GM12878 (cell line): ENCODE results near the gene KCNS3. TPM values are rescaled to one million over a fixed set of nuclear protein-coding genes. Genes with fewer than 3 reads are reported as not detected.

Experiments
- ATAC-seq: fragments of 200-7000 bp; cut with Tn5 transposase; 3 replicates; pipeline ENCODE4 v1.9.1; 2020; ENCODE audit warnings: mild to moderate bottlenecking, moderate library complexity
- BruUV-seq: library from RNA; stranded (reverse); fragments of 400-500 nt; replicated peaks from 2 replicates; lab custom pipeline; 2021; lab: Mats Ljungman, UMichigan
- CTCF ChIA-PET: fragments of 300-600 bp; sonication (Branson Sonifier 250); formaldehyde crosslinking; extraction: SDS; loops from one replicate; lab custom pipeline; 2021; ENCODE audit warnings: inconsistent platforms; lab: Yijun Ruan, JAX
- POLR2A ChIA-PET: fragments of 350-600 bp; formaldehyde crosslinking; extraction: SDS; loops from one replicate; lab custom pipeline; 2021; ENCODE audit warnings: inconsistent platforms; lab: Charles Lee
- RAD21 ChIA-PET: fragments of 300-600 bp; sonication (Branson Sonifier 250); formaldehyde crosslinking; loops from one replicate; lab custom pipeline; 2023; ENCODE audit warnings: antibody characterized with exemption; ENCODE audit not compliant: unreplicated experiment; lab: Charles Lee
- SMC1A ChIA-PET: fragments of 300-600 bp; sonication (Branson Sonifier 250); formaldehyde crosslinking; loops from one replicate; lab custom pipeline; 2023; ENCODE audit not compliant: unreplicated experiment, uncharacterized antibody; lab: Charles Lee
- DNase-seq: peaks from one replicate; pipeline ENCODE4 v3.0.0-alpha.2; 2011; ENCODE audit warnings: low read depth, low spot score
- FAIRE-seq: peaks from 3 replicates; lab custom pipeline; 2011; peaks lifted over from hg19 to GRCh38; lab: Jason Lieb, UNC
- H2AFZ ChIP-seq: 2 replicates; pipeline ENCODE4 v1.6.0; 2011; ENCODE audit warnings: low read depth, low read length, control low read depth; ENCODE audit not compliant: control insufficient read depth
- H3K27ac ChIP-seq: 2 replicates; pipeline ENCODE4 v1.5.1; 2011; ENCODE audit warnings: control low read depth; ENCODE audit not compliant: control insufficient read depth, insufficient read depth
- H3K27me3 ChIP-seq, 2 experiments: replicated peaks in 1 of 2; 2 replicates each; pipeline versions ENCODE4 v1.6.0 to v1.6.1; 2011; ENCODE audit warnings: low read length in 1 of 2; ENCODE audit not compliant: control insufficient read depth in 2 of 2, insufficient read depth in 2 of 2
- H3K36me3 ChIP-seq, 2 experiments: 2 replicates each; pipeline ENCODE4 v1.5.1; 2011; ENCODE audit warnings: low read length in 1 of 2; ENCODE audit not compliant: control insufficient read depth in 2 of 2, insufficient read depth in 2 of 2
- H3K4me1 ChIP-seq: 2 replicates; pipeline ENCODE4 v1.6.1; 2011; ENCODE audit warnings: mild to moderate bottlenecking, low read length, moderate library complexity, mixed read lengths; ENCODE audit not compliant: control insufficient read depth, insufficient read depth
- H3K4me2 ChIP-seq: 2 replicates; pipeline ENCODE4 v1.6.0; 2011; ENCODE audit warnings: control low read depth; ENCODE audit not compliant: control insufficient read depth, insufficient read depth
- H3K4me3 ChIP-seq: fragments of 200-600 bp; sonication (generic); 2 replicates; pipeline ENCODE4 v1.5.1; 2016
- H3K79me2 ChIP-seq: 2 replicates; pipeline ENCODE4 v1.6.0; 2011; ENCODE audit warnings: low read length; ENCODE audit not compliant: control insufficient read depth, insufficient read depth
- H3K9ac ChIP-seq: 2 replicates; pipeline ENCODE4 v1.8.0; 2011; ENCODE audit warnings: low read length, control low read depth, mixed read lengths; ENCODE audit not compliant: control insufficient read depth, insufficient read depth
- H3K9me3 ChIP-seq: replicated peaks from 3 replicates; pipeline ENCODE4 v1.5.1; 2011; ENCODE audit warnings: mild to moderate bottlenecking, low read length; ENCODE audit not compliant: control insufficient read depth, insufficient read depth
- H4K20me1 ChIP-seq: 2 replicates; pipeline ENCODE4 v1.6.0; 2011; ENCODE audit not compliant: control insufficient read depth, insufficient read depth
- CBX5 ChIP-seq: sonication (generic); IDR thresholded peaks from 2 replicates; pipeline ENCODE4 v1.6.1; 2016; ENCODE audit warnings: low read depth, moderate library complexity, mild to moderate bottlenecking, inconsistent platforms
- CREB1 ChIP-seq: IDR thresholded peaks from 2 replicates; pipeline ENCODE4 v1.6.1; 2012; ENCODE audit warnings: low read depth, mild to moderate bottlenecking, inconsistent platforms
- DPF2 ChIP-seq: fragments of 450-650 bp; IDR thresholded peaks from 2 replicates; pipeline ENCODE4 v1.6.1; 2017; ENCODE audit warnings: mild to moderate bottlenecking
- HCFC1 ChIP-seq: fragments of 150-350 bp; IDR thresholded peaks from 2 replicates; pipeline ENCODE4 v1.6.1; 2014; ENCODE audit warnings: low read length
- HDGF ChIP-seq: fragments of 450-650 bp; IDR thresholded peaks from 2 replicates; pipeline ENCODE4 v1.6.1; 2016; ENCODE audit warnings: antibody characterized with exemption
- PAX8 ChIP-seq: fragments of 450-650 bp; IDR thresholded peaks from 2 replicates; pipeline ENCODE4 v1.6.1; 2017; ENCODE audit warnings: mild to moderate bottlenecking, moderate library complexity
- PBX3 ChIP-seq: IDR thresholded peaks from 2 replicates; pipeline ENCODE4 v1.6.1; 2011; ENCODE audit warnings: mild to moderate bottlenecking, low read depth, low read length, moderate library complexity; ENCODE audit not compliant: insufficient replicate concordance
- PML ChIP-seq: IDR thresholded peaks from 2 replicates; pipeline ENCODE4 v1.6.1; 2012; ENCODE audit warnings: low read length, inconsistent platforms
- RUNX3 ChIP-seq: IDR thresholded peaks from 2 replicates; pipeline ENCODE4 v1.6.1; 2012; ENCODE audit warnings: low read length, inconsistent platforms
- SIX5 ChIP-seq: IDR thresholded peaks from 2 replicates; pipeline ENCODE4 v1.6.1; 2011; ENCODE audit warnings: mild to moderate bottlenecking, low read depth, low read length, moderate library complexity; ENCODE audit not compliant: severe bottlenecking
- SMAD1 ChIP-seq: fragments of 450-650 bp; IDR thresholded peaks from 2 replicates; pipeline ENCODE4 v1.6.1; 2018; ENCODE audit warnings: mild to moderate bottlenecking, low read depth; ENCODE audit not compliant: partially characterized antibody
- SMAD5 ChIP-seq: IDR thresholded peaks from 2 replicates; pipeline ENCODE4 v1.6.1; 2016; ENCODE audit warnings: antibody characterized with exemption, low read depth
- SRF ChIP-seq, 2 experiments: IDR thresholded peaks; 2 replicates each; pipeline ENCODE4 v1.6.1; 2011; ENCODE audit warnings: low read depth in 2 of 2, low read length in 2 of 2, mild to moderate bottlenecking in 1 of 2, moderate library complexity in 1 of 2
- ZNF207 ChIP-seq: fragments of 450-650 bp; IDR thresholded peaks from 2 replicates; pipeline ENCODE4 v1.6.1; 2014; ENCODE audit warnings: antibody characterized with exemption, mild to moderate bottlenecking, borderline replicate concordance
- WGBS: methylation state at CpG from one replicate; pipeline ENCODE4 v1.1.6; 2016; ENCODE audit warnings: low lambda C conversion rate; ENCODE audit not compliant: insufficient replicate concordance, insufficient coverage; ENCODE audit errors: missing lambda C conversion rate; 5-methylcytosine and 5-hydroxymethylcytosine counted together
- in situ Hi-C: fragments of 300-500 bp; cut with MboI; formaldehyde crosslinking; loops from 9 replicates; pipeline ENCODE4 v1.14.3; 2018; ENCODE audit warnings: mixed read lengths
- intact Hi-C: fragments of 100-400 bp; cut with micrococcal nuclease; formaldehyde crosslinking; loops from one replicate; pipeline ENCODE4 v1.14.2; 2022; ENCODE audit not compliant: unreplicated experiment
- polyA plus RNA-seq, 11 experiments: library from polyadenylated mRNA; depleted of rRNA in 4 of 11; unstranded in 6 of 11; stranded (reverse) in 5 of 11; fragments of >200 nt; fragmentation: Nextera tagmentation in 4 of 11; fragmentation: Illumina TruSeq in 1 of 11; extraction: Ambion mirVana in 4 of 11; extraction: Trizol in 1 of 11; gene quantifications; 1 replicate in 1 of 11; 2 replicates in 10 of 11; pipeline versions ENCODE4 v1.2.1 to v1.2.3, GENCODE V29; 2011 to 2016; ENCODE audit warnings: inconsistent platforms in 2 of 11, missing spikeins in 2 of 11, low read depth in 1 of 11
- total RNA-seq, 4 experiments: library from RNA; depleted of rRNA in 3 of 4; stranded (reverse); fragments of >200 nt in 3 of 4; fragmentation: Illumina TruSeq in 1 of 4; extraction: Trizol in 1 of 4; gene quantifications; 2 replicates each; pipeline versions ENCODE4 v1.2.1 to v1.2.3, GENCODE V29; 2013 to 2021
- TF ChIP-seq, protein P1 (sequence below): fragments of 450-650 bp; IDR thresholded peaks from 2 replicates; pipeline ENCODE4 v1.6.1; 2016; ENCODE audit warnings: mild to moderate bottlenecking, moderate library complexity, borderline replicate concordance
- TF ChIP-seq, protein P2 (sequence below): fragments of 450-650 bp; IDR thresholded peaks from 2 replicates; pipeline ENCODE4 v1.6.1; 2016; ENCODE audit warnings: mild to moderate bottlenecking
- TF ChIP-seq, protein P3 (sequence below): IDR thresholded peaks from 2 replicates; pipeline ENCODE4 v1.6.1; 2011; ENCODE audit warnings: low read depth, mild to moderate bottlenecking, low read length, moderate library complexity, borderline replicate concordance; ENCODE audit errors: extremely low read depth

Gene KCNS3
- total and polyA plus RNA-seq, 10 of the 15 experiments (the other 5 are each of a cell fraction or from before 2014, with no cell fraction given) = not detected

DNA sequence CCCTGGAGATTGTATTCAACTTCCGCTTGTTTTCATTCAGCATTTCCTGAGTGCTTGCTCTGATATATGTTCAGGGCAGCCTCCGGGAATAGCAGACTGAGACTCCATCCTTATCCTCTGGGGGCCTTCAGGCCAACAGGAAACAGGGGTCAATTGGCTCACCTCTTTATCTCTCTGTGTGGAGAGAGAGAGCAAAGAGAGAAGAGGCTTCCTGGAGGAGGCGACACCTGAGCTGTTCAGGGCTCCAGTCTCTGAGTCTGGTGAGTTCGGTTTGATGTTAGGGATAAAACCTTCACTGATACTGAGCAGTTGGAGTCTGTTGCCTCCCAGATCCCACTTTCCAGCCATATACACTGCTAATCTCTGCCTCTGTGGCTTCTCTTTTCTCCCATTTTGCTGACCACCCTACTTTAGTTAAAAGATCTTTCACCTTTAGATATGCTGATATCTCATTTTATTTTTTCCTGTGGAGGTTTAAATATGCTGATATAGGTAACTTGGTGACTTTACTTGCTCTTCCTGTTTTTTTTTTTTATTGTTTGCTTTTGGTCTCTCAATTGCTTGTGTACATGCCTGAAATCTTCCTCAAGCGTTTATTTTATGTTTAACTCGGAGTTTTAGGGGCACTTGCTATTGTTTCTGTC lies 56.9 kb downstream of the KCNS3 start (continued):
- TF ChIP-seq, protein P1, sequence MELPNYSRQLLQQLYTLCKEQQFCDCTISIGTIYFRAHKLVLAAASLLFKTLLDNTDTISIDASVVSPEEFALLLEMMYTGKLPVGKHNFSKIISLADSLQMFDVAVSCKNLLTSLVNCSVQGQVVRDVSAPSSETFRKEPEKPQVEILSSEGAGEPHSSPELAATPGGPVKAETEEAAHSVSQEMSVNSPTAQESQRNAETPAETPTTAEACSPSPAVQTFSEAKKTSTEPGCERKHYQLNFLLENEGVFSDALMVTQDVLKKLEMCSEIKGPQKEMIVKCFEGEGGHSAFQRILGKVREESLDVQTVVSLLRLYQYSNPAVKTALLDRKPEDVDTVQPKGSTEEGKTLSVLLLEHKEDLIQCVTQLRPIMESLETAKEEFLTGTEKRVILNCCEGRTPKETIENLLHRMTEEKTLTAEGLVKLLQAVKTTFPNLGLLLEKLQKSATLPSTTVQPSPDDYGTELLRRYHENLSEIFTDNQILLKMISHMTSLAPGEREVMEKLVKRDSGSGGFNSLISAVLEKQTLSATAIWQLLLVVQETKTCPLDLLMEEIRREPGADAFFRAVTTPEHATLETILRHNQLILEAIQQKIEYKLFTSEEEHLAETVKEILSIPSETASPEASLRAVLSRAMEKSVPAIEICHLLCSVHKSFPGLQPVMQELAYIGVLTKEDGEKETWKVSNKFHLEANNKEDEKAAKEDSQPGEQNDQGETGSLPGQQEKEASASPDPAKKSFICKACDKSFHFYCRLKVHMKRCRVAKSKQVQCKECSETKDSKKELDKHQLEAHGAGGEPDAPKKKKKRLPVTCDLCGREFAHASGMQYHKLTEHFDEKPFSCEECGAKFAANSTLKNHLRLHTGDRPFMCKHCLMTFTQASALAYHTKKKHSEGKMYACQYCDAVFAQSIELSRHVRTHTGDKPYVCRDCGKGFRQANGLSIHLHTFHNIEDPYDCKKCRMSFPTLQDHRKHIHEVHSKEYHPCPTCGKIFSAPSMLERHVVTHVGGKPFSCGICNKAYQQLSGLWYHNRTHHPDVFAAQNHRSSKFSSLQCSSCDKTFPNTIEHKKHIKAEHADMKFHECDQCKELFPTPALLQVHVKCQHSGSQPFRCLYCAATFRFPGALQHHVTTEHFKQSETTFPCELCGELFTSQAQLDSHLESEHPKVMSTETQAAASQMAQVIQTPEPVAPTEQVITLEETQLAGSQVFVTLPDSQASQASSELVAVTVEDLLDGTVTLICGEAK = no peak

- H3K27me3 ChIP-seq = peaks cover 0 to 2% of the 10 kb centered on the region in 2 experiments; a peak in 2 of 4 replicates
- ATAC-seq (no peak), FAIRE-seq (no peak), DNase-seq (no peak)
- H3K9ac ChIP-seq = no peak overlapping the region
- ChIA-PET POLR2A (no interaction called here), RAD21 (no interaction called here), SMC1A (interaction anchor here (1.3 kb wide), 1 partner anchor 18 kb away, joined by 4 read pairs; no protein-coding TSS in a partner anchor), CTCF (no interaction called here)
- intact Hi-C loops = no loop called here
- no peaks in the 10 kb centered on the region for H3K36me3 ChIP-seq
- no peak overlapping the region for H3K27ac ChIP-seq
- H3K4me1 ChIP-seq = no peaks in the 10 kb centered on the region
- H4K20me1 ChIP-seq = no peaks in the 10 kb centered on the region
- in situ Hi-C loops = no loop called here
- WGBS = 14% methylated on average over 1 of the region's 1 CpG
- no peaks in the 10 kb centered on the region for H3K79me2 ChIP-seq
- BruUV-seq = no TSS peak
- no peak overlapping the region for H2AFZ ChIP-seq
- H3K4me2 ChIP-seq = no peak overlapping the region
- no peak overlapping the region for H3K4me3 ChIP-seq
- no peaks in the 10 kb centered on the region for H3K9me3 ChIP-seq
- TF ChIP-seq PBX3 = no peak
- TF ChIP-seq PML = no peak
- no peak for TF ChIP-seq CBX5
- no peak for TF ChIP-seq SIX5
- no peak for TF ChIP-seq SMAD5
- no peak for TF ChIP-seq HDGF
- TF ChIP-seq HCFC1 = no peak
- no peak for TF ChIP-seq SRF (IDR thresholded peaks at IDR 0.05; ENCODE audit: low read depth in 2 of 2, low read length in 2 of 2)
- TF ChIP-seq ZNF207 = no peak
- TF ChIP-seq DPF2 = no peak
- TF ChIP-seq RUNX3 = no peak
- TF ChIP-seq, protein P2, sequence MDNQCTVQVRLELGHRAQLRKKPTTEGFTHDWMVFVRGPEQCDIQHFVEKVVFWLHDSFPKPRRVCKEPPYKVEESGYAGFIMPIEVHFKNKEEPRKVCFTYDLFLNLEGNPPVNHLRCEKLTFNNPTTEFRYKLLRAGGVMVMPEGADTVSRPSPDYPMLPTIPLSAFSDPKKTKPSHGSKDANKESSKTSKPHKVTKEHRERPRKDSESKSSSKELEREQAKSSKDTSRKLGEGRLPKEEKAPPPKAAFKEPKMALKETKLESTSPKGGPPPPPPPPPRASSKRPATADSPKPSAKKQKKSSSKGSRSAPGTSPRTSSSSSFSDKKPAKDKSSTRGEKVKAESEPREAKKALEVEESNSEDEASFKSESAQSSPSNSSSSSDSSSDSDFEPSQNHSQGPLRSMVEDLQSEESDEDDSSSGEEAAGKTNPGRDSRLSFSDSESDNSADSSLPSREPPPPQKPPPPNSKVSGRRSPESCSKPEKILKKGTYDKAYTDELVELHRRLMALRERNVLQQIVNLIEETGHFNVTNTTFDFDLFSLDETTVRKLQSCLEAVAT = no peak
- no peak for TF ChIP-seq CREB1
- TF ChIP-seq, protein P3, sequence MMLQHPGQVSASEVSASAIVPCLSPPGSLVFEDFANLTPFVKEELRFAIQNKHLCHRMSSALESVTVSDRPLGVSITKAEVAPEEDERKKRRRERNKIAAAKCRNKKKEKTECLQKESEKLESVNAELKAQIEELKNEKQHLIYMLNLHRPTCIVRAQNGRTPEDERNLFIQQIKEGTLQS = no peak
- TF ChIP-seq SMAD1 = no peak
- TF ChIP-seq PAX8 = no peak
Observed at GRCh38 chr2:17936599-17936998, 58.1 kb downstream of the KCNS3 start.
